Activated CD4-positive, alpha-beta T cell treated with anti-CD3 and anti-CD28 coated beads, Interleukin-2, Interleukin-6, amounts not matched to agents 100 ng/mL and 50 ng/mL, durations not matched to agents 16 hours and 8 hours (primary cell): ENCODE measurements around the gene LMNB1.
A peak's percentile ranks its signal among the peaks of the same experiment; 100 is the strongest.
"Not testable (repeated sequence)": the region's sequence is repeated elsewhere in the genome, so short reads cannot be mapped to it uniquely, and the experiment has no call there.

Experiments
- DNase-seq: peaks from one replicate; pipeline ENCODE4 v3.0.0-alpha.2; 2020

Gene LMNB1

DNA sequence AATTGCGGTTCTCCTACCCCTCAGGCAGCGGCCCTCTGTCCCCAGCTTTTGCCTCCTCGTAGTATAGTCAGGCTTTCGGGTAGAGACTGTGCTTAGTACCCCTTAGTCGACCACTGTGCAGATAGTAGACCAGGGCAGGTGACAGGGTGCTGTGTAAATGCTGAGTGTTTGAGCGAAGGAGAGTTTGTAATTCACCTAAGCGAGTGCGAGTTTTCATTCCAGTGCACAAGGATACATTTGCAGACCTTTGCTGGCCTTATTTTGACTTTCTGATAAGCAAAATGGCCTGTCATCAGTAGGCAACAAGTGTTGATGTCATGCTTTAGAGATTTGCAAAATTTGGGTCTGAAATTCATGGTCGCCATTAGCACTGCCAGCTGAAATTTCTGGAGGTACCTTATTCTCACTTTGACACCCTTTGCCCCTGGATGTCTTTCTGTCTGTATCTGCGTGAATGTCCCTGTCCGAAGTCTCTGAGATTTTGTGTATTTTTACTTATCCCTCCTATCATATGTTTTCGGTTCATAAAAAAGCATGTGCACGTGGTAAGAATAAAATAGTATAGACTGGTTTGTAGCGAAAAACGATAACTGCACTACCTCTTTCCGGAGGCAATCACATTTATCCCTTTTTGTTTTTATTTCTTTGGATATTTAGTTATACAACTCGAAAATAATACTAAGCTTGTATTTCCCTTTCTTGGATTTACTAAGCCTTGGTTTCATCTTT, 1.9 kb downstream of the LMNB1 start:
- DNase-seq = peak; percentile 18

DNA sequence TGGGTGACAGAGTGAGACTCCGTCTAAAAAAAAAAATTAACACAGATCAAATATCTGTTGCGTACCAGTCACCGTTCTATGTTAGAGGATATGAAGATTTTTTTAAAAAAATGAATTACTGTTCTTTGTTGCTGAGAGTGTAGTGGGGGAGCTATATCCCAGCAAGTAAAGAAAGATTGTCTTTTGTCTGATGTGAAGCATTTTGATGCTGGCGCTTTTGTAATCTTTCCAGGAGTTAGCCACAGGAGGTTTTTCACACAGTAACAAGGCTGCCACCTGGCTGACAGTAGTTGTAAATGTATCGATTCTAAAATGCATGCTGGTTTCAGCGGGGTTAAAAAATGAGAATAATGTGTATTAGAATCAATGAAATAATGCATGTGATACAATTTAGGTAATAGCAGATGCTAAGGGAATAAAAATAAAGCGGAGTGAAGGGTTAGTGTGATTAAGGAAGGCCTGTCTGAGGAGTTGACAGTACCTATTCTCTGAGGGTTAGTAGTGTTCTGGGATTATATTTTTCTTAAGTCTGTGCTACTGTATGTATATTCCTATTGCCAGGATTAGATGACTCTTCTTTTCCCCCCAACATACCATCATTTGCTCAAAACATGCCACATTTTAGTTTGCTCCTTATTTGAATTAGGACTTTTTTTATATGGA, 3.4 kb downstream of the LMNB1 start:
- peak; percentile 75 for DNase-seq

DNA sequence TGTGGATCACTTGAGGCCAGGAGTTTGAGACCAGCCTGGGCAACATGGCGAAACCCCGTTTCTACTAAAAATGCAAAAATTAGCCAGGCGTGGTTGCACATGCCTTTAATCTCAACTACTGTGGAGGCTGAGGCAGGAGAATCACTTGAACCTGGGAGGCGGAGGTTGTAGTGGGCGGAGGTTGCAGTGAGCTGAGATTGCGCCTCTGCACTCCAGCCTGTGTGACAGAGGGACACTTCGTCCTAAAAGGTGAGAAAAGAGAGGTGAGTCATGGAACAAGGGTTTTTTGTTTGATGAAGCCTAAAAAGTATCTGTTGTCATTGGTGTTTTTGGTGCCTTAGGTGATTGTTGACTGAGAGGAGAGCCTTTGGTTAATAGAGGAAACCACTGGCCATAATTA, 11.5 kb downstream of the LMNB1 start:
- peak; percentile 41 for DNase-seq

DNA sequence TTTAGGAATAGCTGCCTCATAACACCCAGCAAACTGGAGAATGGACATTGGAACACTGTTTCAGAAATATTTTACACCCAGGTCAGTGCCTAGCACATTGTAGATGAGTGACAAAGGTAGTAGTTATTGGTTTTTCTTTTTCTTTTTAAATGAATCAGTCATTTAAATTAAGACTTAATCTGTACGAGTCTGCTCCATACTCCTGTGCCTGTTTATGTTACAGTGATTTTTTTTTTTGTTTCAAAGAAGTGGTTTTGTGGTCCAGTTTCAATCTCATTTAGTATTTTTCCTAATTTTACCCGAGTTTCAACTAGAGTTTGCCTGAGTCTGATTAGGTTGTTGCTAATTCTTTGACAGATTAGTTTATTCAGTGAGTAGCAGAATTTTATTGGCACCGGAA, 16.2 kb downstream of the LMNB1 start:
- no peak for DNase-seq

DNA sequence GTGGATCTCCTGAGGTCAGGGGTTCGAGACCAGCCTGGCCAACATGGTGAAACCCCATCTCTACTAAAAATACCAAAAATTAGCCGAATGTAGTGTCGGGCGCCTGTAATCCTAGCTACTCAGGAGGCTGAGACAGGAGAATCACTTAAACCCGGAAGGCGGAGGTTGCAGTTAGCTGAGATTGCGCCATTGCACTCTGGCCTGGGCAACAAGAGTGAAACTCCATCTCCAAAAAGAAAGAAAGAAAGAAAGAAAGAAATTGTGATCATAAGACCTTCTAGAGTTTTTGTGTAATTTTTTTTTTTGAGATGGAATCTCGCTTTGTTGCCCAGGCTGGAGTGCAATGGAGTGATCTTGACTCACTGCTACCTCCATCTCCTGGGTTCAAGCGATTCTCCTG, 16.7 kb downstream of the LMNB1 start:
- not testable (repeated sequence) for DNase-seq

DNA sequence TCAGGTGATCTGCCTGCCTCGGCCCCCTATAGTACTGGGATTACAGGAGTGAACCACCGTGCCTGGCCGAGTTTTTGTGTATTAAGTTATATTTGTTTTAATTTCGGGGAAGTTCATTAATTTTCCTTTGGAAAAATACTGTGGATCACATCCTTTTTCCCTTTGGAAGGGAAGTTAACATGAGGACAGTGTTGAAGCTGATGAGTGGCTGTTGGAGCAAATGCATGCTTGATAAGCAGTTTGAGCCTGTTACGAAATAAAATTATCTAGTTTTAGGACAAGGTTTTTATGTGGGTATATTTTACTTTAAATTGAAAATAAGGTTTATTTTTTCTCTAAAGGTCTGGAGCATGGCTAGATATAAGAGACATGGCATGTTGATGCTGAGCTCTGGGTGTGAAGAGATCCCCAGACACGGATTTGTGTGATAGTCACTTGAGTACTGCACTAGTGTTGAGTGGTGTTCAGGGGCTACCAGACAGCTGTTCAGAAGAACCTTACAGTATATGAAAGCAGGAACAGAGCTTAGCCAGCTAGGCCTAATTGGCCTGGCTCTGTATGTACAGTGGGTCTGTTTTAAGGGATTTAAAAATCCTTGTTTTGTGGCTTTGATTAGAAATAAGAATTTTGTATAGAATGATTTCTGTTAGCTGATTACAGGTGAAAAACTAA, 17.4 kb downstream of the LMNB1 start:
- DNase-seq = no peak

DNA sequence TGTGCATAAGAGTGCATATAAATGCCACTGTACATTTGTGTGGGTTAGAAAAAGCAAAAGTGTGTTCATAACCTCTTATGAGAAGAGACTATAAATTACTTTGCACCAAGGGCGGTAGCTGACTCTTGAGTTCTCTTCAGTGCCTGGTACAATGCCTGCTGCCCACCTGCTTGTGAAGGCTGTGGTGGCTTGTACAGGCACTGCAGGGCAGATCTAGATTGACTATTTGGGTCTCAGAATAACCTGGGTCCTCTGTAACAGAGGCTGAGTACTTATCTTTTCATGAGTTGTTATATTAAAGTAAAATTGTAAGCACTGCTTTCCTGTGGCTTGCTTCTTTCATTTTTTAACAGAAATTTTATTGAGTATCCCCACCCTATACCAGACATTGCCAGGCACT, 22.8 kb downstream of the LMNB1 start:
- no peak for DNase-seq

DNA sequence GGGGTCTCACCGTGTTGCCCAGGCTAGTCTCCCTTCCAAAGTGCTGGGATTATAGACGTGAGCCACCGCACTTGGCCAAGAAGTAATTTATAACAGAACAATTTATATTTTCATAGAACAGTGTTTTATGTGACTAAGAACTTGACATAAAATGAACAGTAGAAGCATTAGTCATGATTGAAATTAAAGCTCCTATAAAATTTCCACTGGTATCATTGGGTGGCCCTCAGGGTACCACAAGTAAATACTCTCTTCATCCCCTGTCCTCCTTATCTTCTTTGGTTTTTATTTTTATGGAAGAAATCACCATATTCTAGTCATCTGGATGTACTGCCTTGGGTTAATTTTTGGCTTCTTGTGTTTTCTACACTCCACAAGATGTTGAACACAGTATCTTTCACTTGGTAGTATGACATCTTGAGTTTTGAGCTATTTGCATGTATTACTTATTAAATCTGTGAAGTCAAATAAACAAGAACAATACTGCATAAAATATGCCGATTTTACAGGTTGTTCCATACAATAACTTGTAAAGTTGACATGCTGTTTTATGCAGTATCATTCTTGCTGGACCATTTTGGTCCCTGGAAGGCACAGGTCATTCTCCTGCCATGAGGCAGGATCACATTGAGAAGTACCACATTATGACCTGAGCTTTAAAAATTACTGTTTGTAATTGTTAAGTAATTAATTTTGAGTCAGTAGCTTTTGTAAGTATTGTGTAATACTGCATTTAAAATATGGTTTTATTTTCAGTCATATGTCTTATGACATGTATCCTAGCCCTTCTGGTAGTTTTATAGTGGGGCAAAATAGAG, 24.4 kb downstream of the LMNB1 start:
- DNase-seq = no peak

DNA sequence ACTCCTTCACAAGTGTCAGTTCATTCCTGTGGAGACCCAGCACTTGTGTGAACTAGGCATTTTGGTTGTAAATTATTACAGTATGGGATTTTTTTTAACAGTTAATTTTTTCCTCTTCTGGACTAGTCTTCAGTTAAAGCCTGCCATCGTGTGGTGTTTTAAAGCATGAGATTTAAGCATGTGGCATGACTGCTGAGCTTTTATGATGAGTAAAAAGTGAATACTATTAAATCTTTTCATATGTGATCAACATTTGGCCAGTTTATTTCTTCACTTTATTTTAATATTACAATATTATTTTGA, 25.0 kb downstream of the LMNB1 start:
- DNase-seq = peak; percentile 27

DNA sequence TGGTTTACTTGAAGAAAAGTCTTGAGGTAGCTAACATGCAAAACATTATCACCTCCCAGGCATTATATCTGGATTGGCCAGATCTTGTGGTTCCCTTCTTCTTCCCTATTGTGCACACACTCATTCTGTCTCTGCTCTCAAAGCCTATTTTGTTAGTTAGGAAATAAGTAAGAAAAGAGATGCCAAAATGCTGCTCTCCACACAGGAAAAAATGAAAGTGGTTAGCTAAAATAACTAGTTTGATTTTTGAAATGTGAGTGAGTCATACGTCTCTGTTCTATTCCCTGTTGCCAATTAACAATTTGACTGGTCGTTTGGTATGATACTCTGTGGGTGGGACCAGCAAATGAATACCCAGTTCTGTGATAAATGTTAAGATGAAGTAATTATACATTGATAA, 28.1 kb downstream of the LMNB1 start:
- peak; percentile 30 for DNase-seq

DNA sequence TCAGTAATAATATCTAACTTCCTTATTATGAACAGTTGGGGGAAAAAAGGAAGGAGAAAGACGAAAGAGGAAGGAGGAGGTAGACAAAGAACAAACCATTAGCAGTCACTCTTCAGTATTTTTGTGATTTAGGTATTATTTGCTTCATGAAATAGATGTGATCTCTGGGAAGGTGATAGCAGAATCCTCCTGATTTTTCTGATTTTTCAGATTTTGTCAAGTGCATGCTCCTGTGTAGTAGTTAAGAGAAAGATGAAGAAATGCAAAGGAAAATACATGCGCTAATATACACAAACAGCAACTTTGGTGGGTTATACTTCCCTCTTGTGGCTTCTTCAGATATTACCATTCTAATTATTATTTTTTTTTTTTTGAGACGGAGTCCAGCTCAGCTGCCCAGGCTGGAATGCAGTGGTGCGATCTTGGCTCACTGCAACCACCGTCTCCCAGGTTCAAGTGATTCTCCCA, 31.6 kb downstream of the LMNB1 start:
- no peak for DNase-seq

DNA sequence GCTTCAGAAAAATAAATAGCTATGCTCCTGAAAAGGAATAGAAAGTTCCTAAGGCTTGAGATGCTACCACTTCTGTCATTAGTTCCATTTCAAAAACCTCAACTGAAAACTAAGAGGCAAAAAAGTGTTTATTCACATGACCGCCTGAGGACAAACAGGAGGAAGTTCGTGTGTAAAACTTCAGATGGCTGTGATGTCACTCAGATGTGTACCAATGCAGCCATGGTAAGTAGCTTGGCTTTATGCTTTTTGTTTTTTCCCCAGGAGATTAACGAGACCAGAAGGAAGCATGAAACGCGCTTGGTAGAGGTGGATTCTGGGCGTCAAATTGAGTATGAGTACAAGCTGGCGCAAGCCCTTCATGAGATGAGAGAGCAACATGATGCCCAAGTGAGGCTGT, 33.0 kb downstream of the LMNB1 start:
- no peak for DNase-seq

DNA sequence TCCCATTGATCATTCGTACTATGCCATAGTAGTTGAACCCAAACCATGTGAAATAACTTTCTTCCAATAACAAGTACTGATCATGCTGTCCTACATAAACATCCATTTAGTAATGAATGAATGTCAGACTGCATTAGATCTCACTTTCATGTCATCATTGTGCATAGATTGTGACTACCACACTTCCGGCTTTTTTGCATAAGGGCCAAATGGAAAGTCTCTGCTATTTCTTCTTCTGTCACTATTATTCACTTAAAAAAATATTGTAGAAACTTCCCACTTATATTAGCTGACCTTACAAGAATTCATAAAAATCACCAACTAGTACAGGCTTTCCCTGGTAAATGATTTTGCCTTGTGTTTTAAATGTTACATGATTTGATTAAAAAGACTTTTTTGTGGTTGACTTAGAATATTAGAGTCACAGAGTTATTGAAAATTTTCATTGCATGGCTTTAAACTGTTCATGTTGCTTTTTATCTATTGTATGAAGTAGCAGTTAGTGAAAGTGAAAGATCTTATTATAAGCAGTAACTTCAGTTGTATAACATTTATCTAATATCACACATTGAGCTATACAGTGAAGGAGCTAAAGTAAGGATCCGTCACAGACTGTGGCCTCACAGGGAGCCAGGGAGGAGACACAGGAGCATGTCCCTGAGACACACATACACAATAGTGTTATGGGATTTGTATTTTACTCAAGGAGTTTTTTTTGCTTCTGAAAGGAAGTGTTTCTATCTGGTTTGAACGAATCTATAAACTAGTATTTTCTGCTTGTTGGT, 33.9 kb downstream of the LMNB1 start:
- DNase-seq = no peak

DNA sequence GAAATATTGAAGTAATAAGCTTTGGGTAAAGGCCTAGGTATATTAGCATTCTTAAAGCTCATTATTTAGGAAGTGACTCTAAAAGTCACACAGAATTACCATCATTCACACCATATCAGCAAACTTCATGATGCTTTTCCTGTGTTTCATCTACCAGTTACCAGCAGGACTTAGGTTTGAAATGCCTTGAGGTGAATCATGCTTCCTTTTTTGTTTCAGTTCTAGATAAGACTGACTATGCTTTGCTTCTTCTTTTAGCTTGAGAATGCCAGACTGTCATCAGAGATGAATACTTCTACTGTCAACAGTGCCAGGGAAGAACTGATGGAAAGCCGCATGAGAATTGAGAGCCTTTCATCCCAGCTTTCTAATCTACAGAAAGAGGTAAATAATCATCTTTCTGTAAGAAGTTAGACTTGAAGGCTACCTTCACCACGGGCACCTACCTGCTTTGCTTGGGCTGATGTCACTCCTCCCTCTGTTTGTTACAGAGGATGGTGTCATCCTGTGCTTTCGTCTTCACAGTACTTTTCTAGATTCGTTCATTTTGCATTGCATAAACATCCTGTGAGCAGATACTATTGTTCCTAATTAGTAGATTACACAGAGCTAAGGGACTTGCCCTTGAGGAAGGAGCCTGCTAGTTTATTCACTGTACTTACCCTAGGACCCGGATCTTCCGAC, 34.7 kb downstream of the LMNB1 start:
- DNase-seq = peak; percentile 66

DNA sequence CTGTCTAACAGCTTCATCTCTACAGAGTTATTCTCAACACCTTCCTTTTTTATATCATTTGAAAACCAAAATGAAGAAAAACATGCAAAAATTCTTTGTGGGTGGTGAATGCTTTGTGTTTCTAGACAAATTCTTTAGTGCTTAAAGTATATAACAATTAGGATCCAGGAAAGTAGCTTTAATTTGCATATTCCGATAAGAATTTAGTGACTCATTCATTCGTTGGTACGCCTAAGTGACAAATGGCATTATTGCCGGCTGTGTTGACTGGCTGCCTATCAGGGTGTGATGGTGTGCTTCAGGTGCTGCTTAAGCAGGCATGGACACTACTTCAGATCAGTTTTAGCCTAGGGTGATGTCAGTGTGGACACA, 35.2 kb downstream of the LMNB1 start:
- peak; percentile 20 for DNase-seq

DNA sequence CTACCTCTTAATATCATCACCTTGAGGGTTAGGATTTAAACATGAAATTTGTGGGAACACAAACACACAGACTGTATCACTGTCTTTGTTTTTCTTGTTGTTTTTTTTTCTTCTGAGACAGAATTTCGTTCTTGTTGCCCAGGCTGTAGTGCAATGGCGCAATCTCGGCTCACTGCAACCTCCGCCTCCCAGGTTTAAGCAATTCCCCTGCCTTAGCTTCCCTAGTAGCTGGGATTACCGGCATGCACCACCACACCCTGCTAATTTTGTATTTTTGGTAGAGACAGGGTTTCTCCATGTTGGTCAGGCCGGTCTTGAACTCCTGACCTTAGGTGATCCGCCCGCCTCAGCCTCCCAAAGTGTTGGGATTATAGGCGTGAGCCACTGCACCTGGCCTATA, 36.9 kb downstream of the LMNB1 start:
- DNase-seq = not testable (repeated sequence)

DNA sequence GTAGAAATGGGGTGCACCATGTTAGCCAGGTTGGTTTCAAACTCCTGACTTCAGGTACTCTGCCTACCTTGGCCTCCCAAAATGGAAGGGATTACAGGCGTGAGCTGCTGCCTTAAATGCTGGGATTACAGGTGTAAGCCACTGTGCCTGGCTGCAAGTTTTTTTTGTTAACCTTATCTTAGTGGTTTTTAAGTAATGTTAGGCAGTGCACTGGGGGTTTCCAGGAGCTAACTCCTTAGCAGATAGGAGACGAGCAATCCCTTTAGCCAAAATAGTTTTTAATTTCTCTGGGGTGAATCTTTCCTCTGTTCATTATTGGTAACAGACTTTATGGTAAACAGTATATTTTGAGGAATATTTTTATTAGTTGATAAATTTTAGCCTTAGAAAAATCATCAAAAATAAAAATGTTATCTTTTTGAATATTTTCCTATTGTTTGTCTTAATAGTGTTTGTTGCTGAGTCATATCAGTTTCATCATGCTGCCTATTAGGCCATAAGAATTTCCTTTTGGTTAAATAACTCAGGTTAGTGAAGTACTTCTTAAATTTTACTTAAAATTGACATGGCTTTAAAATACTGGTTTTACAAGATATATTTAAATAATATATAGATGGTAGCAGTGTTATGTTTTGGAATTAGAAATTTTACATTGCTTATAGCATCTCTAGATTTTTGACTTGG, 37.9 kb downstream of the LMNB1 start:
- no peak for DNase-seq

DNA sequence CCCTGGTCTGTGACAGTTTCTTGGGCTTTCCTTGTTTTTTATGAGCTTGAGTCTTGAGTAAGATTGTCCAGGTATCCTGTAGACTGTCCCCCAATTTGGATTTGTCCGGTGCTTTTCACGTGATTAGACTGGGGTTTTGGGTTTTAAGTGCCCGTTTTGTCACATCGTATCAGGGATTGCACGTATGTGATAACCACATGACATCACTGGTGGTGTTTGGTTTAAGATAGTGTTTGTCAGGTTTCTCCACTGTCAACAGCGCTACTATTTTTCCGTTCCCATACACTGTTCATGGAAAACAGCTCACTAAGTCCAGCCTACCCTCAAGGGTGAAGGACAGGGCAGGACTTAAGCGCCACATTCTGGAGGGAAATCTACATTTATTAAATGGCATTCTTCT, 39.7 kb downstream of the LMNB1 start:
- DNase-seq = no peak

DNA sequence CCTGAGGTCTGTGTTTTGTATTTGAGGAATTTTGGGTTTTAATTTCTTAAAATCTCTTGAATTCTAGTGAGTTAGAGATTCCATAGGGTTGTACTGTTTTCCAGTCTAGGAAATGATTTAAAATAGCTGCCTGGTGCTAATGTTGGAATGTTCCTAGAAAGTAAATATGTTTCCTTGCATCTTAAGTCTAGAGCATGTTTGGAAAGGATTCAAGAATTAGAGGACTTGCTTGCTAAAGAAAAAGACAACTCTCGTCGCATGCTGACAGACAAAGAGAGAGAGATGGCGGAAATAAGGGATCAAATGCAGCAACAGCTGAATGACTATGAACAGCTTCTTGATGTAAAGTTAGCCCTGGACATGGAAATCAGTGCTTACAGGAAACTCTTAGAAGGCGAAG, 41.8 kb downstream of the LMNB1 start:
- DNase-seq = no peak

DNA sequence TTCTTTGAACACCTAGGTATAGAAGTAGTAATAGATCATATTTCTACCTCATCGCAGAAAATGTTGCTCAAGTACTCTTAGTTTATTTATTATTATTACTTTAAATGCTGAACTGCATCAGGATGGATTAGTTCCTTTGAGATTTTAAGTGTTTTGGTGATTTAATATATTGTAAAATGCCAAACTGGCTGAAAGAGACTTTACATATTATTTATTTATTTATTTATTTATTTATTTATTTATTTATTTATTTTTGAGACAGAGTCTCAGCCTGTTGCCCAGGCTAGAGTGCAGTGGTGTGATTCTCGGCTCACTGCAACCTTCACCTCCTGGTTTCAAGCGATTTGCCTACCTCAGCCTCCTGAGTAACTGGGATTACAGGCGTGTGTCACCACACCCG, 42.3 kb downstream of the LMNB1 start:
- no peak for DNase-seq

DNA sequence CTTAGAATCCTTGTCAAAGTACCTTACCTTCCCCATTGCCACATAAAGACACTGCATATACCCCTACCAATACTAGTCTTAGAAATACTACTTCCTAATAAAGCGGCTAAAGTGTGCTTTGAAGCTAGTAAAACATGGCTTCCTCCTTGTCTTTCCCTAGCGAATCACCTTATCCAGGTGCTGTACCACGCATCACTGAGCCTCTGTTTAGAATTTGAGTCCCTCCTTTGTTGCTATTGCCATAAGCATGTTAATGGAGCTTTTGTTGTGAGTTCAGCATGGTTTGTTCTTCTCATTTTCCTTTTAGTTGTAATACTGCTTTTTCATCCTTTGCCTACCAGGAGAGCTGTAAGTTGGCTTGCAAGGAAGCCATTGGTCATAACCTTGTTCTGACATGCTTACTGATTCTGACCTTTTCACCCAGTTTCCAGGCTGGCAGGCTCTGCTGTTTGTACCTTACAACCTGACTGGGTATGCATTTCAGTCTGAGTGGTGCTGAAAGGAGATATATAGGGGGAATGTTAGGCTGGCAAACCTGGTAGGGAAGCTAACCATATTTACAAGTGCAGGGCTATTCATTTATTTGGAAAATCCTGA, 49.8 kb downstream of the LMNB1 start:
- no peak for DNase-seq
